Measurements from ENCODE around the gene ANK3.

ANK3 gene

GRCh38 chr10:60399328-60399727 is 9.7 kb upstream of the ANK3 start:
- no peak for DNase-seq (ENCODE audit: insufficient read length, low spot score)
- TF ChIP-seq POLR2A (IDR thresholded peaks at IDR 0.05; ENCODE audit: low read depth, low read length): no peak
- no peak for FAIRE-seq

GRCh38 chr10:60397792-60398191 is 8.1 kb upstream of the ANK3 start:
- DNase-seq (ENCODE audit: insufficient read length, low spot score): no peak
- FAIRE-seq: peak; percentile 30
- no peak for TF ChIP-seq POLR2A (IDR thresholded peaks at IDR 0.05; ENCODE audit: low read depth, low read length)

DNA sequence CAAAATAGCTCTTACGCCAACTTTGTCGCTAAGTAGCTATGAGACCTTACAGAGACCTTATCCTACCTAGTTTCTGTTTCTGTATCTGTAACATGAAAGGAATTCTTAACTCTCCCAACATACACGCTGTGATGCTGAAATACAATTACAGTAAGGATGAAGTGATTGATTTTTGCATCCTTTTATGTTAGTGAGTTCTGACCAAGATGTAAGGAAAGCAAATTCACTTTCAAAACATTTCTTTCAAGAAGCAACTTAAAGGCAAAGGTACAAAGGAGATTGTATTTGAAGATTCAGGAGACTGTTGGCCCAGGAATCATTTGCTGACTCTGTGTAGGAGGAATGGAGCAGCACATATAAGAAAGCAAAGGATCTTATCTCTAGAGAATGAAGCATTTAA is 7.1 kb upstream of the ANK3 start:
- no peak for TF ChIP-seq POLR2A (IDR thresholded peaks at IDR 0.05; ENCODE audit: low read depth, low read length)
- DNase-seq (ENCODE audit: insufficient read length, low spot score) (no peak), FAIRE-seq (peak; percentile 80)

- DNase-seq (ENCODE audit: insufficient read length, low spot score): no peak
- peak; percentile 15 for FAIRE-seq
- no peak for TF ChIP-seq POLR2A (IDR thresholded peaks at IDR 0.05; ENCODE audit: low read depth, low read length)
Observed at GRCh38 chr10:60395711-60396110, 6.0 kb upstream of the ANK3 start.

DNA sequence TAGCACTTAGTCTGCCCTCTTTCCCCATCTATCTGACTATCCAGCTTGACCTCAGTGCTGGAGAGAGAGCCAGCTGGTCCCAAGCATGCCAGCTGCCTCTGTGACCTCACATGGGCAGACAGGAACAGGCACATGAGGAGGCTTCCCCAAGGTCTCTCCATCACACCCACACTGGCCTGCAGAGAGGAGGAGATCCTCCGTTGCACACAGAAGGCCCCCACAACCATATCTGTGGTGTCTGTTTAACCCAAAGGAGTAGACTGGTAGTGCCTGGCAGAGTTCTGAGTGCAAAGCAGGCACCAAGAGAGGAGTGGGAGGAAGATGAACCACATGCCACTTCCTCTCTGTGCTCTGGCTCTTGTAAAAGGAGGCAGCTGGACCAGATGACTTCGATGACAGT is 4.8 kb upstream of the ANK3 start:
- no peak for DNase-seq (ENCODE audit: insufficient read length, low spot score)
- no peak for FAIRE-seq
- TF ChIP-seq POLR2A (IDR thresholded peaks at IDR 0.05; ENCODE audit: low read depth, low read length): no peak

- FAIRE-seq (no peak), DNase-seq (ENCODE audit: insufficient read length, low spot score) (no peak)
- no peak for TF ChIP-seq POLR2A (IDR thresholded peaks at IDR 0.05; ENCODE audit: low read depth, low read length)
Observed at GRCh38 chr10:60390224-60390626, 550 bp upstream of the ANK3 start.

- FAIRE-seq: no peak
- DNase-seq (ENCODE audit: insufficient read length, low spot score): no peak
- no peak for TF ChIP-seq POLR2A (IDR thresholded peaks at IDR 0.05; ENCODE audit: low read depth, low read length)
Observed at GRCh38 chr10:60388709-60389301, 870 bp downstream of the ANK3 start.

DNA sequence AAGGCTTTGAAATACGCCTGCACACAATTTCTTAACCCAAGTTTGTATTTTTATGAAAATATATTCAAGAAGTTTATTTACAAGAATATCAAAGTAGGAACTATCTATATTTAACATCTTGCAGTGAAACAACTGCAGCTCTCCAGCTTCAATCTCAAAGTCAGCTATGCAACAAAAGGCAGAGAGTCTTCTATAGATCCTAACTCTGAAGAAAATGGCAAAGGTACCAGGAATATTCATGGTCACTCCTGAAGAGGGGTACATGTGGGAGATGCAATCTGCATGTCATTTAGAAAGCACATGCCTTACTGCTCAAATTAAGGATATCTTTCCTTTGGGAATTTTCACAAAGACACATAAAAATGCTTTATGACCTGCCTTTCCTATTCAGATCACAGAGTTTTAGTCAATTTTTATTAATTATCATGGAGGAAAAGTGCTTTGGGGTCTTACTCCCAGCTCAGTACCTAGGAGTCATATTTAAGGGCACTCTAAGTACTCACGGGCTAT is 1.5 kb downstream of the ANK3 start:
- TF ChIP-seq POLR2A (IDR thresholded peaks at IDR 0.05; ENCODE audit: low read depth, low read length): no peak
- FAIRE-seq (no peak), DNase-seq (ENCODE audit: insufficient read length, low spot score) (no peak)

GRCh38 chr10:60387531-60387930 is 2.1 kb downstream of the ANK3 start:
- FAIRE-seq (no peak), DNase-seq (ENCODE audit: insufficient read length, low spot score) (no peak)
- TF ChIP-seq POLR2A (IDR thresholded peaks at IDR 0.05; ENCODE audit: low read depth, low read length): no peak

- FAIRE-seq (peak; percentile 38), DNase-seq (ENCODE audit: insufficient read length, low spot score) (no peak)
Observed at GRCh38 chr10:60385399-60385738, 4.3 kb downstream of the ANK3 start.

DNA sequence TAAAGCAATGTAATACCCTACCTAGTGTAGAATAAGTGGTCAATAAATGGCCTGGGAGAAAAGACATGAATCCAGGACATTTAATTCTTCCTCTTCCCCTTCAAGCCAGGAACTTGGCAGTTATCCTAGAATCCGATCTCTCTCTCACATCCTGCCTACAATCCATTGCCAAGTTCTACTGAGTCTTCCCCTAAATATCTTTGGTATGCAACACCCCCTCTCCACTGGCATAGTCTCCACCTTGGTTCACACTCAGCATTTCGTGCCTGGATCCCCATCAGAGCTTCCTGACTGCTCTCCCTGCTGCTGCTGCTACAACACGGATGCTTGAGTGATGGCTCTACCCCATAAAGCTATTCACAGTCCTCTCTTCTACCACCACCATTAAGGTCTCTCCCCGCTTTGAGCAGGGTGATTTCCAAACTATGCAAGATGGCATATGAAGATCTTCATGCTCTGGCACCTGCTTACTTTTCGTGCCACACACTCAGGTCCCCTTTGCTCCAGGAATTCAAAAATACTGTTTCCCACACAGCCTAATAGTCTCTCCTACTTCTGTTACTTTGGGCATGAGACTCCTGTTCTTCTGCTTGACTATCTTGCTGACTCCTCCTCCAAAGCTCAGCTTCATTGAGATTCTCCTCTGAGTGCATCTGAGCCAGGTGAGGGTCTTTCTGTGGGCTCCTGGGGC is 4.8 kb downstream of the ANK3 start:
- DNase-seq (ENCODE audit: insufficient read length, low spot score): peak; percentile 68
- FAIRE-seq: peak; percentile 100
- TF ChIP-seq POLR2A (IDR thresholded peaks at IDR 0.05; ENCODE audit: low read depth, low read length): no peak

More at GRCh38 chr10:60385399-60385738, 4.3 kb downstream of the ANK3 start:
- TF ChIP-seq POLR2A (IDR thresholded peaks at IDR 0.05; ENCODE audit: low read depth, low read length): no peak

- DNase-seq (ENCODE audit: insufficient read length, low spot score): no peak
- no peak for TF ChIP-seq POLR2A (IDR thresholded peaks at IDR 0.05; ENCODE audit: low read depth, low read length)
- FAIRE-seq: peak; percentile 15
Observed at GRCh38 chr10:60384011-60384410, 5.7 kb downstream of the ANK3 start.

- DNase-seq (ENCODE audit: insufficient read length, low spot score) (no peak), FAIRE-seq (peak; percentile 98)
- TF ChIP-seq POLR2A (IDR thresholded peaks at IDR 0.05; ENCODE audit: low read depth, low read length): no peak
Observed at GRCh38 chr10:60382946-60383681, 6.6 kb downstream of the ANK3 start.

- no peak for FAIRE-seq
- no peak for DNase-seq (ENCODE audit: insufficient read length, low spot score)
- TF ChIP-seq POLR2A (IDR thresholded peaks at IDR 0.05; ENCODE audit: low read depth, low read length): no peak
Observed at GRCh38 chr10:60380781-60381180, 8.9 kb downstream of the ANK3 start.

Data from H54 (cell line).